NCI-H446 treated with DMSO at 0.1 percent for 48 hours (cell line): Measurements from ENCODE around the gene HIGD1C.
A peak's percentile ranks its signal among the peaks of the same experiment; 100 is the strongest.
"Not testable (repeated sequence)": the region's sequence is repeated elsewhere in the genome, so short reads cannot be mapped to it uniquely, and the experiment has no call there.

Source experiments
- DNase-seq: peaks from one replicate; lab custom pipeline; 2025; lab: John Stamatoyannopoulos, UW

Gene HIGD1C

DNA sequence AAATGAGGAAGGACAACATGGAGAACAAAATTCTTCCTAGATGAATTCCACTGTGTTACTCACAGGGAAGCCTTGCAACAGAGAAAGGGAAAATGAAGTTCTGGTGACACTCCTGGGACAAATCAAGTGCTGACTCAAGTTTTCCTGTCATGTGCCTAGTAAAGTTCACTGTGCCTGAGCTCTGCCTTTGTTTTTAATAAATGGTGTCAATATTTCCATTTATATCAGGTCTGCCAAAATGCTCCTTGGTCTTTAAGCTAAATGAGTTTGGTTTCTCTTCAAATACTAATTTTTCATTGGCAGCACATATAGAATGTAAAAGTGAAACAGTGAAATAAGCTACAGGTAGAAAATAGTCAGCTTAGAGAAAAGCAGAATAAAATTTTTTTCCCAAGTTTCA, 33.0 kb downstream of the HIGD1C start:
- DNase-seq = no peak

DNA sequence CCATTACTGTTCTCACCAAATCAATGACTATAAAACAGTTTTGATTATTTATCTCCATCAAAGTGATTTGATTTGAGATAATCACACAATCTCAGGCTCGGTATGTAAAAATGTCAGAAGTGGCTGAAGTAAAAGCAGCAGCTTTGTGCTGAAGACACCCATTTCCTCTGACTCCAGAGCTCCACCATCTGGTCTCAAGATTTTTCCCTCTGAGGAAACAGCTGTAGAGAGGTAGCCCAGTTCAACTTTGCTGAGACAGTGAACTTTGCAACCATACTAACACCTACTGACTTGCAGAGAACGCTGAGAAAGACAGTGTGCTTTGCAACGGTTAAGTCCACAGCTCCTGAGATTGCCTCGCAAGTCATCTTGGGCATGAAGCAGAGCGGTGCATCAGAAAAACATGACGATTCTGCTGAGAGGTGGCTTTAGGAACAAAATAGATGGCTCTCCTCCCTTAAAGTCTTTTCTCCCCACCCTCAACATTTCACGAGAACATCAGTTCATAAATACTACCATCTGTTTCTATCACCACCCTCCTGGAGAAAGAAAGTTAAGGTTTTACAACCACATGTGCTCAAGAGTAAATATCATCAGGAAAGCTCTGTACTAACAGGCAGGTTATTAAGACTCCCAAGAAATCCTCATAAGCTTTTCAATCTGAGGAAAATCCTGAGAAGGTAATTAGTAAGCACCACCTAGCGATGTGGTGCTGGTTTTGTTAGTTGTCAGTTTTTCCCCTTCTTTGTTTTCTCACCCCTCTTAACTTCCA, 34.8 kb downstream of the HIGD1C start:
- DNase-seq = no peak

- no peak for DNase-seq
Observed at GRCh38 chr12:50988051-50988450, 35.7 kb downstream of the HIGD1C start.

GRCh38 chr12:50988871-50989270, 36.5 kb downstream of the HIGD1C start:
- DNase-seq = no peak

- no peak for DNase-seq
Observed at GRCh38 chr12:50990147-50990727, 37.9 kb downstream of the HIGD1C start.

GRCh38 chr12:50990791-50991190, 38.4 kb downstream of the HIGD1C start:
- DNase-seq = no peak

GRCh38 chr12:50991291-50991690, 38.9 kb downstream of the HIGD1C start:
- no peak for DNase-seq

- no peak for DNase-seq
Observed at GRCh38 chr12:50992819-50993218, 40.5 kb downstream of the HIGD1C start.

DNA sequence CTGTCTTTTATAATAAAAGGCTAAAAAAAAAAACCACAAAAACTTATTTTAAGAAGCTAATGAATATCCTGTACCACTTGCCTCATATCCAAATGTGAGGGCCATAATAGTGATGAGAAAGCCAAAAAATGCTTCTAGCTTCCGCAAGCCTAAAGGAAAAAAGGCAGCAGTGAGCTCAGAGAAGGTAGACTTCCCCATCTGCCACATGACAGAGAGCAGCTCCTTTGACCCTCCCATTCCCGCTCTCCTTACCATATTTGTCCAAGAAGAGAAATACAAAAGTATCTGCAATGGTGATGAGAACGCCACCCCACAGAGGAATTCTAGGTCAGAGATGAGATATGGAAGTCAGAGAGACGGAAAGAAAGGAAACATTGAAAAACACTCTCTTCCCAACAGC, 46.7 kb downstream of the HIGD1C start:
- no peak for DNase-seq

DNA sequence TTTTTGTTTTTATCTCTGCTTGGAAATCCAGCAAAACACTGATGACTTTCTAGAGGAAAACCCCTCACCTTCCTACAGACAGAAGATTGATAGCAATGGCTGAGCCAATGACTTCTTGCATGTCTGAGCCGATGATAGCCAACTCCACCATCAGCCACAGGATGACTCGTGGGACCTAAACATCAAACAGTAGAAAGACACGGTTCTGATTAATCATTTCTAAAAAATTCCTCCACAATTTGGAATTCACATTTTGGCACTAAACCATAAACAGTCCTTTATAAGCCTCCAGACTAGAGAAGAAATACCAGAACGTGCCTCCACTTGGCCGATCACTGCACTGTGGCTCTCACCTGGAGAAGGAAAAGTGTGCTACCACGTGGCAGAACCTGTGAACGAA, 47.9 kb downstream of the HIGD1C start:
- no peak for DNase-seq

GRCh38 chr12:51001799-51002198, 49.5 kb downstream of the HIGD1C start:
- no peak for DNase-seq

DNA sequence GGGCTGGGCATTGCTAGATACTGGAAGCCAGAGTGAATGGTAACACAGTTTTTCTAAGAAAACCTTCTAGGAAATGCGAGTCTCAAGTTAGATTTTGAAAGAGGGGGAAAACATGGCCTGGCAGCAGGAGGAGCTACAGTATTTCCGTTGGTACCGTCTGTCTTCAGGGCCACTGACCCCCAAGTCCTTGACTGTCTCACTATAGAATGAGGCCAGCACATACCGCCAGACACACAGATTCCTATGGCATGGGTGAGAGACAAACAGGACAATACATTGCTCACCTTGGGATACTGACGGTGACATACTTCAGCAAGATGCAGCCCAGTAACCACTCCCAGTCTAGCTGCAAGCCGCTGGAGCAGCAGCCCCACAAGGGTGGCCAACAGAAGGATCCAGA, 52.2 kb downstream of the HIGD1C start:
- DNase-seq = no peak

DNA sequence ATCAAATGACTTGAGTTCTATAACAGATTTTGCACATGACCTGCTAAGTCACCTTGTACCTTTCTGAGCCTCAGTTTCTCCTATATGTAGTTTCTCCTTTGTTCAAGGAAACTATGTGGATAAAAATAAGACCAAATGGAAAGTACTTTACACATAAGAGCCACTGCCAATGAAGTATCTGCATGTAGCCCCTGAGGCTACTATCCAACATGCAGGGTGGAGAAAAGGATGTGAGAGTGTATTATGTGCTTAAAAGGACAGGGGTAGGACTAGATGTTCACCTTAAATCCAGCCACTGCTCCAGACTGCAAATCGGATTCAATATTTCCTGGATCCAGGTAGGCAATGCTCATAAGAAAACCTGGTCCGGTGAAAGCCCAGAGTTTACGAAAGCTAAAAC, 52.7 kb downstream of the HIGD1C start:
- no peak for DNase-seq

- no peak for DNase-seq
Observed at GRCh38 chr12:51005671-51006070, 53.3 kb downstream of the HIGD1C start.

DNA sequence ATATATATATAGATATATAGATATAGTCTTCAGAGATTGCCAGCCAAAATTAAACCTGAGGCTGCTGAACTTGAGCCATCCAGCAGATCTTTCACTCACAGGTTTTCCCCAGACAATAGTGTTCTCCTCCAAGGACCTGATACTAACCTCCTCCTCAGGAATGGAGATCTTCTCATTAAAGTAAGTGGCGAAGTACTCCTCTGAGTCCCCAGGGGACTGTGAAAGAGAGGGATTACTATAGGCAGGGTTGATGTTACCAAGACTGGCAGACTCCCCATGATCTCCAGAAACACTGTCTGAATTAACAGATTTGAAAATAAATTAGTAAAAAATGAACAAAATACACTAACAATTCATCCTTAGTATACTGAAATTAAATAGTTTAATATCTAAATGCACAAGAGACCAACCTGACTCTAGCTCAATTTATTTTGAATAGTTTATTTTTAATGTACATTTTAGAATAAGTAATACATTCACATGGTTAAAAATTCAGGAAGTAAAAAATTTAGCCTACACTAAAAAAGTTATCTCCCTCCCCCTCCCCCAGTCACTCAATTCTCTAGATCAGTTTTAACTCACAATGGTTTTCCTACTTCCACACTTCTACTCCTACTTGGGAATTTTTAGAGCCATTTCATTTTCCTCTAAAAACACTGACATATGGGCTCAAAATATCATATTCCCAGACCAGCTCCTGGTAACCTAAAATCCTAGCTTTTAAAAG, 56.1 kb downstream of the HIGD1C start:
- no peak for DNase-seq

- DNase-seq = no peak
Observed at GRCh38 chr12:51009056-51009440, 56.7 kb downstream of the HIGD1C start.

- DNase-seq = peak; percentile 8
Observed at GRCh38 chr12:51011955-51012354, 59.6 kb downstream of the HIGD1C start.

GRCh38 chr12:51012570-51013236, 60.4 kb downstream of the HIGD1C start:
- no peak for DNase-seq

DNA sequence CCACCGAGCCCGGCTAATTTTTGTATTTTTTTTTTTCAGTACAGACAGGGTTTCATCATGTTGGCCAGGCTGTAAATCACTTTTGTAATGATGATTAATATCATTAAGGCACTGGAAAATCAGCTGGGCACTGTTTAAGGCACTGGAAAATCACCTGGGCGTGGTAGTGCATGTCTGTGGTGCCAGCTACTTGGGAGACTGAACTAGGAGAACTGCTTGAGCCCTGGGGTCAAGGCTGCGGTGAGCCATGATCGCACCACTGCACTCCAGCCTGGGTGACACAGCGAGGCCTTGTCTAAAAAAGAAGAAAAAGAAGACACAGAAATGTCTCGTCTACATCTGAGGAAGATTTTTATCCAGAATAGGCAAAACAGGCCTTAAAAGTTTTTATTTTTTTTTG, 61.1 kb downstream of the HIGD1C start:
- no peak for DNase-seq

DNA sequence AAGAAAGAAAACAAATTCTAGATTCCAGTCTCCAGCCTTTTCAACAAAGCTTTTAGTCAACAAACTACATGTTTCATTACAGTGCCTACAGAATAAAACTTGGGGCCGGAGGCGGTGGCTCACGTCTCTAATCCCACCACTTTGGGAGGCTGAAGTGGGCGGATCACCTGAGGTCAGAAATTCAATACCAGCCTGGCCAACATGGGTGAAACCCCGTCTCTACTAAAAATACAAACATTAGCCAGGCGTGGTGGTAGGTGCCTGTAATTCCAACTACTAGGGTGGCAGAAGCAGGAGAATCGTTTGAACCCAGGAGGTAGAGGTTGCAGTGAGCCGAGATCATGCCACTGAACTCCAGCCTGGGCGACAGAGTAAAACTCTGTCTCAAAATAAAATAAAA, 62.1 kb downstream of the HIGD1C start:
- DNase-seq = not testable (repeated sequence)

DNA sequence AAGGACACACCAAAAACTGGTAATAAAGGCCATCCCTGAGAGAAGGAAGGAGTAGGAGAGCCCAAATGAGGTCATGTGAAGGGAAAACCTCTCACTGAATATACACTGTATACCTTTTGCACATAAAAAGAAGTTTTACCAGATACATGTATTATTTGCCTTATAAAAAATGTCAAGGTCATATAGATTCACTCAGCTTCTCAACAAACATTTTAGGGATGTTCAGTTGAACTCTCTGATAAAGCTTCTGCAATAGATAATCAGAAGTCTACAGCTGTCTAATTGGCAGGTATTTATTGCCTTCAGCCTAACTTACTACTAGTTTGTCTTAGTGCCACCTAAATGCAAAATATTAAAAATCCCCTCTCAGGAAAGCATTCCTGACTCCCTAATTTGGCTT, 65.1 kb downstream of the HIGD1C start:
- DNase-seq = no peak

DNA sequence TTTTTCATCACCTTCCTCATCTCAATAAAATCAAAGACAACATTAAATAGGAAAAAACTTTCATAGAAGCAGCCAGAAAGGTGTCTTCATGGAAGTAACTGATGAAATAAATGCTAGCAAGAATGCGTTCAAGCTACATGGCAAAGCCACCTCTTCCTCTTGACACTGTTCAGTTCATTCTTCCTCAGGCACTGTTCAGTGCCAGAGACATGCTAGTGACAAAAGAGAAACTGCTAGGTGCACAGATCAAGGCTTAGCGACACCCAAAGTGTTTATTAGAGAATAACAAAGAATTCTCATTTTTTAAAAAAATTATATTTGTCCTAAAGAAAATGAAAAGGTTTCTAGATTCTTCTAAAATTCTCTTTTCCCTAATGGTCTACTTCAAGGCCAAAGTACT, 66.6 kb downstream of the HIGD1C start:
- no peak for DNase-seq

DNA sequence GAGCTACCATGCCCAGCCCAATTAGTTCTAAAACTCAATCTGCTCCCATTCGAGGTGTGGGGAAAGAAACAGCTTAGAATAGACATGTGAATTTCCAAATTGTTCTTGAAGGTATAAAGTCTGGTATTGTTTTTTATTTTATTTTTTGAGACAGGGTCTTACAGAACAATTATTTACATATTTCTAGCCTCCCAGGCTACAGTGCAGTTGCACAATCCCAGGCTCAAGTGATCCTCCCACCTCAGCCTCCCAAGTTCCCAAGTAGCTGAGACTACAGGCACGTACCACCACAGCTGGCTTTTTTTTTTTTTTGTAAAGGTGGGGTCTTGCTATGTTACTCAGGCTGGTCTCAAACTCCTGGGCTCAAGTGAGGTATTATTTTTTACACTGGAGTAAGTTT, 67.6 kb downstream of the HIGD1C start:
- no peak for DNase-seq
